Tibial nerve (tissue), 4 donors: ENCODE data around the gene SORCS2.

Source experiments
- CTCF ChIP-seq, 5 experiments: fragments of 200-600 bp in 3 of 5; fragments of 450-650 bp in 2 of 5; sonication (generic) in 3 of 5; IDR thresholded peaks; one replicate each; pipeline ENCODE4 v1.5.1; 2016 to 2019; ENCODE audit warnings: antibody characterized with exemption in 5 of 5, mild to moderate bottlenecking in 3 of 5, moderate library complexity in 2 of 5
- EP300 ChIP-seq, 2 donors: sonication (generic); formaldehyde crosslinking; IDR thresholded peaks; one replicate each; pipeline ENCODE4 v1.6.1; 2017; ENCODE audit warnings: antibody characterized with exemption in 2 of 2, mild to moderate bottlenecking in 1 of 2
- POLR2A ChIP-seq, 2 donors: fragments of 450-650 bp; IDR thresholded peaks; one replicate each; pipeline ENCODE4 v1.6.1; 2017; ENCODE audit warnings: antibody characterized with exemption in 2 of 2, mild to moderate bottlenecking in 2 of 2, moderate library complexity in 2 of 2

- no peak for TF ChIP-seq POLR2A (IDR thresholded peaks at IDR 0.05)
- TF ChIP-seq CTCF (IDR thresholded peaks at IDR 0.05), result no peak
- TF ChIP-seq EP300 (IDR thresholded peaks at IDR 0.05), result no peak
Observed at GRCh38 chr4:7487502-7487901, 295.2 kb downstream of the SORCS2 start.
